GM12892 (cell line): Measurements from ENCODE around the gene CDH4.

Experiments used
- POLR2A ChIP-seq: IDR thresholded peaks from 2 replicates; pipeline ENCODE4 v1.6.1; 2011; ENCODE audit warnings: low read depth, low read length, control low read depth
- POLR2AphosphoS5 ChIP-seq: IDR thresholded peaks from 2 replicates; pipeline ENCODE4 v1.6.1; 2011; ENCODE audit warnings: low read depth, low read length, control low read depth
- TAF1 ChIP-seq: IDR thresholded peaks from 2 replicates; pipeline ENCODE4 v1.6.1; 2011; ENCODE audit warnings: low read depth, mild to moderate bottlenecking, control low read depth, low read length, borderline replicate concordance

DNA sequence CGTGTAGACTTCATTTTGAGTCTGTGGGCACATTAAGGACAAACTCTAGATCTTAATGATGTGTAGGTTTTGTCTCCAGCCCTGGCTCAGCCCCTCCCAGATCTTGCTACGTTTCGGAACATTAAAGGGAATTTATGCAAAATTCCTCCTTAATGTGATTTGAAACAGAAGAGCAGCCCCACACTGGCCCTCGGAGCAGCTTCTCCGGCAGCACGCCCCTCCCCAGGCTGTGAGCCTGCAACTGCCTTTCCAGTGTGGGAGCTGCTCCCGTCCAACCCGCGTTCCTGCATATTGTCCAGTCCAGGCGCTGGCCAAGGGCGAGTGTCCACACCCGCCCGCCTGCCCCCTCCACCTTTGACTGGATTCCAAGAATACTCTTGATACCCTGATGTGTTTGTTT lies 556.4 kb downstream of the CDH4 start:
- no peak for TF ChIP-seq POLR2A
- TF ChIP-seq TAF1 = no peak
- no peak for TF ChIP-seq POLR2AphosphoS5
